SK-N-SH treated with all-trans-retinoic acid at 6 μM for 48 hours (cell line): ENCODE measurements around the gene GCNT4.

Source experiments
- CREB5 ChIP-seq: fragments of 250-450 bp; sonication (Bioruptor Pico); IDR thresholded peaks from 2 replicates; pipeline ENCODE4 v1.5.1; 2020; ENCODE audit warnings: low read depth, mild to moderate bottlenecking, moderate library complexity
- CSDC2 ChIP-seq: fragments of 250-450 bp; sonication (Bioruptor Pico); IDR thresholded peaks from 2 replicates; pipeline ENCODE4 v1.5.0; 2020; ENCODE audit warnings: mild to moderate bottlenecking, moderate library complexity
- CSRNP3 ChIP-seq: fragments of 250-450 bp; sonication (Bioruptor Pico); IDR thresholded peaks from 2 replicates; pipeline ENCODE4 v1.5.1; 2021; ENCODE audit warnings: mild to moderate bottlenecking, moderate library complexity
- ESRRG ChIP-seq: fragments of 250-450 bp; sonication (Bioruptor Pico); IDR thresholded peaks from 2 replicates; pipeline ENCODE4 v1.6.1; 2021; ENCODE audit warnings: mild to moderate bottlenecking
- GLIS3 ChIP-seq: fragments of 250-450 bp; sonication (Bioruptor Pico); IDR thresholded peaks from 2 replicates; pipeline ENCODE4 v1.5.0; 2020; ENCODE audit warnings: mild to moderate bottlenecking, moderate library complexity
- ISL1 ChIP-seq: fragments of 250-450 bp; sonication (Bioruptor Pico); IDR thresholded peaks from 2 replicates; pipeline ENCODE4 v2.1.2; 2022; ENCODE audit warnings: mild to moderate bottlenecking, moderate library complexity
- PATZ1 ChIP-seq: fragments of 250-450 bp; sonication (Bioruptor Pico); IDR thresholded peaks from 2 replicates; pipeline ENCODE4 v1.8.0; 2020; ENCODE audit warnings: mild to moderate bottlenecking, moderate library complexity, borderline replicate concordance
- PPARA ChIP-seq: fragments of 250-450 bp; sonication (Bioruptor Pico); IDR thresholded peaks from 2 replicates; pipeline ENCODE4 v1.5.0; 2020; ENCODE audit warnings: mild to moderate bottlenecking, borderline replicate concordance
- RARB ChIP-seq: fragments of 250-450 bp; sonication (Bioruptor Pico); IDR thresholded peaks from 2 replicates; pipeline ENCODE4 v1.8.0; 2021; ENCODE audit warnings: mild to moderate bottlenecking, moderate library complexity
- ZFP30 ChIP-seq: fragments of 450-650 bp; formaldehyde crosslinking; IDR thresholded peaks from 2 replicates; pipeline ENCODE4 v1.5.0; 2022; ENCODE audit warnings: mild to moderate bottlenecking, moderate library complexity
- ZNF565 ChIP-seq: fragments of 450-650 bp; formaldehyde crosslinking; conservative IDR thresholded peaks from 2 replicates; pipeline ENCODE4 v1.5.0; 2020; ENCODE audit warnings: low read depth, mild to moderate bottlenecking, moderate library complexity
- ZNF8 ChIP-seq: fragments of 450-650 bp; formaldehyde crosslinking; IDR thresholded peaks from 2 replicates; pipeline ENCODE4 v1.5.0; 2020; ENCODE audit warnings: mild to moderate bottlenecking, moderate library complexity

GRCh38 chr5:75053304-75054133, 1.2 kb upstream of the GCNT4 start:
- TF ChIP-seq CREB5, result no peak
- TF ChIP-seq RARB (CRISPR knock-in tag), result no peak
- TF ChIP-seq PATZ1, result no peak
- TF ChIP-seq ZFP30 (CRISPR knock-in tag), result no peak
- no peak for TF ChIP-seq ESRRG (CRISPR knock-in tag)
- TF ChIP-seq CSRNP3 (CRISPR knock-in tag), result no peak
- no peak for TF ChIP-seq PPARA (CRISPR knock-in tag)
- no peak for TF ChIP-seq GLIS3 (CRISPR knock-in tag)
- no peak for TF ChIP-seq ZNF8 (CRISPR knock-in tag)
- no peak for TF ChIP-seq CSDC2 (CRISPR knock-in tag)
- no peak for TF ChIP-seq ZNF565 (CRISPR knock-in tag)
- TF ChIP-seq ISL1, result no peak
